DOHH2 (cell line): ENCODE measurements around the gene TBRG1.

ENCODE experiments used
- H3F3A ChIP-seq: fragments of 200-600 bp; sonication (generic), shearing (Covaris generic); 2 replicates; pipeline ENCODE4 v1.6.0; 2016; ENCODE audit warnings: antibody characterized with exemption, mild to moderate bottlenecking; ENCODE audit not compliant: control insufficient read depth, insufficient read depth
- H3K27ac ChIP-seq: fragments of 200-600 bp; sonication (generic); 2 replicates; pipeline ENCODE4 v1.5.1; 2014; ENCODE audit warnings: low read depth, mild to moderate bottlenecking, low read length, moderate library complexity
- H3K27me3 ChIP-seq: fragments of 200-600 bp; sonication (generic); 2 replicates; pipeline ENCODE4 v1.6.1; 2014; ENCODE audit warnings: mild to moderate bottlenecking, low read length, mixed read lengths; ENCODE audit not compliant: control insufficient read depth
- H3K36me3 ChIP-seq: fragments of 200-600 bp; sonication (generic); 2 replicates; pipeline ENCODE4 v1.6.1; 2014; ENCODE audit warnings: mild to moderate bottlenecking, low read length, moderate library complexity, mixed read lengths; ENCODE audit not compliant: control insufficient read depth
- H3K4me1 ChIP-seq: fragments of 200-600 bp; sonication (generic); 2 replicates; pipeline ENCODE4 v1.6.1; 2014; ENCODE audit warnings: mild to moderate bottlenecking, low read length, mixed read lengths; ENCODE audit not compliant: control insufficient read depth
- H3K4me2 ChIP-seq: fragments of 200-600 bp; sonication (generic); 2 replicates; pipeline ENCODE4 v1.6.0; 2014; ENCODE audit warnings: mild to moderate bottlenecking, low read length, moderate library complexity
- H3K4me3 ChIP-seq: fragments of 200-600 bp; sonication (generic); 2 replicates; pipeline ENCODE4 v1.5.1; 2014; ENCODE audit warnings: mild to moderate bottlenecking, low read length, mixed read lengths
- H3K79me2 ChIP-seq: fragments of 200-600 bp; sonication (generic); 2 replicates; pipeline ENCODE4 v1.6.1; 2014; ENCODE audit warnings: mild to moderate bottlenecking, low read length, mixed read lengths; ENCODE audit not compliant: control insufficient read depth
- H3K9me2 ChIP-seq: fragments of 200-600 bp; sonication (generic); replicated peaks from 2 replicates; pipeline ENCODE4 v1.6.1; 2014; ENCODE audit warnings: mild to moderate bottlenecking, low read length, mixed read lengths; ENCODE audit not compliant: control insufficient read depth
- H3K9me3 ChIP-seq: fragments of 200-600 bp; sonication (generic); 2 replicates; pipeline ENCODE4 v1.6.1; 2014; ENCODE audit warnings: antibody characterized with exemption, low read length, mixed read lengths; ENCODE audit not compliant: control insufficient read depth, insufficient read depth
- H4K20me1 ChIP-seq: fragments of 200-600 bp; sonication (generic); 2 replicates; pipeline ENCODE4 v1.6.0; 2014; ENCODE audit warnings: low read depth, mild to moderate bottlenecking, antibody characterized with exemption, low read length, moderate library complexity; ENCODE audit not compliant: control insufficient read depth, insufficient read depth
- EZH2phosphoT487 ChIP-seq: fragments of 200-600 bp; sonication (generic); IDR thresholded peaks from 2 replicates; pipeline ENCODE4 v1.6.1; 2017; ENCODE audit warnings: borderline replicate concordance, mild to moderate bottlenecking, antibody characterized with exemption, low read length, moderate library complexity, mixed read lengths
- TF ChIP-seq, protein P1 (sequence below): fragments of 200-600 bp; sonication (generic); IDR thresholded peaks from one replicate; pipeline ENCODE4 v1.5.1; 2014; ENCODE audit warnings: antibody characterized with exemption, mild to moderate bottlenecking, low read depth, low read length; ENCODE audit not compliant: poor library complexity, severe bottlenecking

TBRG1 gene, protein sequence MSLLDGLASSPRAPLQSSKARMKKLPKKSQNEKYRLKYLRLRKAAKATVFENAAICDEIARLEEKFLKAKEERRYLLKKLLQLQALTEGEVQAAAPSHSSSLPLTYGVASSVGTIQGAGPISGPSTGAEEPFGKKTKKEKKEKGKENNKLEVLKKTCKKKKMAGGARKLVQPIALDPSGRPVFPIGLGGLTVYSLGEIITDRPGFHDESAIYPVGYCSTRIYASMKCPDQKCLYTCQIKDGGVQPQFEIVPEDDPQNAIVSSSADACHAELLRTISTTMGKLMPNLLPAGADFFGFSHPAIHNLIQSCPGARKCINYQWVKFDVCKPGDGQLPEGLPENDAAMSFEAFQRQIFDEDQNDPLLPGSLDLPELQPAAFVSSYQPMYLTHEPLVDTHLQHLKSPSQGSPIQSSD

DNA sequence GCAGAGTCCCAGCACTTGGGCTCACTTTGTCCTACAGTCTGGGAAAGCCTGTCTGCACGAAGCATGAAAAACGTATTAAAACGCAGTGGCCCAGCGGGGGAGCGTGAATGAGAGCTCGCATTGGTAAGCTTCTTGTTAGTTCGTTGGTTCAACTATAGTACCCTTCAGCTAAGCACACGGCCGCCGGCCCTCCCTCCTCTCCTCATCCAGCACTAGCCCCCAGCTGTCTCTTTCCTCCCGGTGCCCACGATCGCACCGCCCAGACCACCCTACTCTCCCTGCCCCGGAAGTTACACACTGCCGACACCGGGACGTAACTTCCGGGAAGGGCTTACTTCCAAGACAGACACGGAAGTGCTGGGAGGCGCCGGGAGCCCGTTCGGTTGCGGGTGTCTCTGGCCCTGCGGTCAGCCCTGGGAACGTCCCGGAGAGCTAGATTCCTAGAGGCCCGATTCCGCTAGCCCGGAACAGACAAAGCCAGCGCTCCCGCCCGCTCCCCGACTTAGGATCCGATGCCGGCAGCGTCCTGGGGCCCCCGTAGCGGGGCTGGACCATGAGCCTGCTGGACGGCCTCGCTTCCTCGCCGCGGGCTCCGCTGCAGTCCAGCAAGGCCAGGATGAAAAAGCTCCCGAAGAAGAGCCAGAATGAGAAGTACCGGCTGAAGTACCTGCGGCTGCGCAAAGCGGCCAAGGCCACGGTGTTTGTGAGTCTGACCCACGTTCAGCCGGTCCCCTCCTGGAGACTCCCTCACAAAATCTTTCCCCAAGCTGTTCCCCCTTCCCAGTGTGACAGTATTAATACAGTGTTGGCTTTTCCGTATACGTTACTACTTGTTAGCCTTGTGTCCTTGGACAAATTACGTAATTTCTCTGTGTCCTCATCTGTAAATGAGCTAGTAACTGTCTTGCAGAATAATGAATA lies at the start of gene TBRG1:
TSS of gene TBRG1 (plus strand) at position 334 of the 921 bp plus-strand sequence. CDS start at position 554, 220 bp downstream.
- Histone ChIP-seq H3K9me3 (no peaks in the 10 kb centered on the region), H3K79me2 (peaks cover 44% of the 10 kb centered on the region)
- TF ChIP-seq, protein P1, sequence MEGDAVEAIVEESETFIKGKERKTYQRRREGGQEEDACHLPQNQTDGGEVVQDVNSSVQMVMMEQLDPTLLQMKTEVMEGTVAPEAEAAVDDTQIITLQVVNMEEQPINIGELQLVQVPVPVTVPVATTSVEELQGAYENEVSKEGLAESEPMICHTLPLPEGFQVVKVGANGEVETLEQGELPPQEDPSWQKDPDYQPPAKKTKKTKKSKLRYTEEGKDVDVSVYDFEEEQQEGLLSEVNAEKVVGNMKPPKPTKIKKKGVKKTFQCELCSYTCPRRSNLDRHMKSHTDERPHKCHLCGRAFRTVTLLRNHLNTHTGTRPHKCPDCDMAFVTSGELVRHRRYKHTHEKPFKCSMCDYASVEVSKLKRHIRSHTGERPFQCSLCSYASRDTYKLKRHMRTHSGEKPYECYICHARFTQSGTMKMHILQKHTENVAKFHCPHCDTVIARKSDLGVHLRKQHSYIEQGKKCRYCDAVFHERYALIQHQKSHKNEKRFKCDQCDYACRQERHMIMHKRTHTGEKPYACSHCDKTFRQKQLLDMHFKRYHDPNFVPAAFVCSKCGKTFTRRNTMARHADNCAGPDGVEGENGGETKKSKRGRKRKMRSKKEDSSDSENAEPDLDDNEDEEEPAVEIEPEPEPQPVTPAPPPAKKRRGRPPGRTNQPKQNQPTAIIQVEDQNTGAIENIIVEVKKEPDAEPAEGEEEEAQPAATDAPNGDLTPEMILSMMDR, result no peak
- TF ChIP-seq EZH2phosphoT487, result no peak

DNA sequence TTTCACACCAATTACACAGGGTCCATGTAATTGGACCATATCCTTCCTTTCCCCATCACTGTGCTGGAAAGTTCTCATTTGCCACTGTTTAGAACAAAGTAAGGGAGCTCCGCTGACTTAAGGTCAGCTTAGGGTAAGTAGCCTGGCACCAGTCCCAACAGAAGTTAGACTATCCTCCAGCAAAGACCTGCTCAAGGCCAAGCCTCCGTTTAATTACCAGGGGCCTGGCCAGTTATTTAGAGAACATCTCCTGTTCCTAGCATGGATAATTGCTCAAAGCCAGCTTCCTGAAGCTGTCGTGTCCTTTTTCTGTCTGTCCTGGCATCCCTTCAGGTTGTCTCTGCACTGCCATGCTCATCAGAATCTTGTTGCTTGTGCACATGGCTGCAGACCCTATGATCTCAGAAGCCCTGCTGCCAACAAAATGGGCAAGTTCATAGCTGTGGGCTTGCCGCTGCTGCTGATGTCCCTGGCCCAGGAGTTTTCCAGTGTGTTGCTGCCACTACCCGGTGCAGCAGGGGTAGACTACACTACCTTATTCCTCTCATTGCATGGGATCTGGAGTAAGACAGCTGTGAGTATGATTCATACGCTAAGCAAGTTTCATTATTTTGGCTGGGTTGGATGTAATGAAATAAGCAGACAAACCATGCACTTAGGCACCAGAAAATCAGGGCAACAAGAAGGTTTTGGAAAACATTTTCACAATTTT lies 44.8 kb upstream of the TBRG1 start:
- TF ChIP-seq, protein P1, result no peak
- no peak for TF ChIP-seq EZH2phosphoT487
- Histone ChIP-seq H3K9me2 (no peaks in the 10 kb centered on the region), H3K79me2 (no peaks in the 10 kb centered on the region), H3K27ac (no peak overlapping the region), H3K4me1 (no peaks in the 10 kb centered on the region), H3K4me3 (no peak overlapping the region), H3K9me3 (no peaks in the 10 kb centered on the region), H4K20me1 (no peaks in the 10 kb centered on the region), H3K4me2 (no peak overlapping the region), H3K36me3 (no peaks in the 10 kb centered on the region), H3K27me3 (peaks cover 3% of the 10 kb centered on the region; the same call in 1 of the 2 replicates), H3F3A (no peaks in the 10 kb centered on the region)

More for the DNA sequence above, at the start of gene TBRG1:
- Histone ChIP-seq H4K20me1 (no peaks in the 10 kb centered on the region), H3K27ac (peak within 1 kb of the TSS; percentile 28; the same call in 1 of the 2 replicates), H3K36me3 (peaks cover 36% of the 10 kb centered on the region), H3K27me3 (no peaks in the 10 kb centered on the region), H3F3A (0 out of 2 replicates have a peak, but pooled peaks cover 2% of the 10 kb centered on the region), H3K9me2 (no peaks in the 10 kb centered on the region; the same call in 1 of the 2 replicates), H3K4me1 (peaks cover 15% of the 10 kb centered on the region), H3K4me2 (peak within 1 kb of the TSS; percentile 95), H3K4me3 (peak within 1 kb of the TSS; percentile 76)

DNA sequence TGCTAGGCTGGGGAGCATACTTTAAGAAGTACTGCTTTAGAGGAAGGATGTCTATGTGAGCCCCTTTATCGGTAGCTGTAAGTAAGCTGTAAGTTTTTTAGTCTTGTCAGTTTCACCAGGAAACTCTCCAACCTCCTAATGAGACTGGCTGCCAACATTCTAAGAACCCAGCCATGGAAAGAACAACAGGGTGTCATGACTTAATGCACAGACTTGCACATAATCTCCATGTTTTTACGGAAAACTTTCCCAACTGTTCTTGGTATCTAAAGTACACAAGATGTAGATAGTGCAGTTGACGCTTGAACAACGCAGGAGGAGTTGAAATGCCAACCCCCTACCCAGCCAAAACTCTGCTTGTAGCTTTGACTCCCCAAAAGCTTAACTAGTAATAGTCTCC lies 43.9 kb upstream of the TBRG1 start:
- Histone ChIP-seq H3K4me2 (no peak overlapping the region), H3K4me1 (no peaks in the 10 kb centered on the region), H3K27me3 (peaks cover 3% of the 10 kb centered on the region), H3K4me3 (no peak overlapping the region), H3K79me2 (no peaks in the 10 kb centered on the region), H3K9me2 (no peaks in the 10 kb centered on the region), H3K36me3 (no peaks in the 10 kb centered on the region), H3K9me3 (no peaks in the 10 kb centered on the region), H3K27ac (no peak overlapping the region), H3F3A (no peaks in the 10 kb centered on the region), H4K20me1 (no peaks in the 10 kb centered on the region)
- TF ChIP-seq EZH2phosphoT487, result no peak
- TF ChIP-seq, protein P1, result no peak
